ENCODE results near the gene FKBP1C.
"Not testable (repeated sequence)": the region's sequence is repeated elsewhere in the genome, so short reads cannot be mapped to it uniquely, and the experiment has no call there.

FKBP1C gene

DNA sequence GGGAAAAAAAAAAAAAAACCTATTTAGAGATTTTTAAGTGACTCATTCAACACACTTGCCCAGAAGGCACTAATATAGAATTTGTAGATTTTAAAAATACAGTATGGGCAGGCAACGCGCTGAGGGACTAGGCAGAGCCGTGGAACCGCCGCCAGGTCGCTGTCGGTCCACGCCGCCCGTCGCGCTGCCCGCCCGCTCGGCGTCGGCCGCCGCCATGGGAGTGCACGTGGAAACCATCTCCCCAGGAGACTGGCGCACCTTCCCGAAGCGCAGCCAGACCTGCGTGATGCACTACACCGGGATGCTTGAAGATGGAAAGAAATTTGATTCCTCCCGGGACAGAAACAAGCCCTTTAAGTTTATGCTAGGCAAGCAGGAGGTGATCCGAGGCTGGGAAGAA lies at the start of gene FKBP1C:
Gene FKBP1C, plus strand, starts transcription at position 127 of the 400 bp plus-strand sequence.
- in situ Hi-C loops (cut with MboI; ENCODE audit: low sequenced_read_pairs), result not testable (repeated sequence)

DNA sequence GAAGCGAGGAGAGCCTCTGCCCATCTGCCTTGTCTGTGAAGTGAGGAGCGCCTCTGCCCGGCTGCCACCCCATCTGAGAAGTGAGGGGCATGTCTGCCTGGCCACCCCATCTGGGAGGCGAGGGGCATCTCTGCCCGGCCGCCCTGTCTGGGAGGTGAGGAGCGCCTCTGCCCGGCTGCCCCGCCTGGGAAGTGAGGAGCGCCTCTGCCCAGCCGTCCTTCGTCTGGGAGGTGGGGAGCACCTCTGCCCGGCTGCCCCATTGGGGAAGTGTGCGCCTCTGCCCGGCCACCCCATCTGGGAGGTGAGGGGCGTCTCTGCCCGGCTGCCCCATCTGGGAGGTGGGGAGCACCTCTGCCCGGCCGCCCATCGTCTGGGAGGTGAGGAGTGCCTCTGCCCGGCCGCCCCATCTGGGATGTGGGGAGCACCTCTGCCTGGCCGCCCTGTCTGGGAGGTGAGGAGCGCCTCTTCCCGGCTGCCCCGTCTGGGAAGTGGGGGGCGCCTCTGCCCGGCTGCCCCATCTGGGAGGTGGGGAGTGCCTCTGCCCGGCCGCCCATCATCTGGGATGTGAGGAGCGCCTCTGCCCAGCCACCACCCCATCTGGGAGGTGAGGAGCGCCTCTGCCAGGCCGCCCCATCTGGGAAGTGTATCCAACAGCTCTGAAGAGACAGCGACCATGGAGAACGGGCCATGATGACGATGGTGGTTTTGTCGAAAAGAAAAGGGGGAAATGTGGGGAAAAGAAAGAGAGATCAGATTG lies 47.0 kb upstream of the FKBP1C start:
- in situ Hi-C loops (cut with MboI; ENCODE audit: low sequenced_read_pairs), result not testable (repeated sequence)

DNA sequence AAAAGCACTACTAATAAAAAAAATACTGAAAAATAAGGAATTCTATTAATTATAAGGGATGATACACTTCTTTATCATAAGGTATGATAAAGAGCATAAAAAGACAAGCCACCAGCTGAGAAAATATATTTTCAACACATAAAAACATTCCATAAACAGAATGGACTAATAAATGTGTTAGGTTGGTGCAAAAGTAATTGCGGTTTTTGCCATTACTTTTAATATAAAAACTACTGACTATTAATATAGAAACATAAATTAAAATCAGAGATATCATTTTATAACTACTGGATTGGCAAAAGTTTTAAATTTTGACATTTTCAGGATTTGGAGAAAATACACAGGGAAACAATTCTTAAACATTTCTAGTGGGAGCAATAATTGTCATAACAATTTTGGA lies 37.1 kb upstream of the FKBP1C start:
- in situ Hi-C loops (cut with MboI; ENCODE audit: low sequenced_read_pairs), result no loop called here

DNA sequence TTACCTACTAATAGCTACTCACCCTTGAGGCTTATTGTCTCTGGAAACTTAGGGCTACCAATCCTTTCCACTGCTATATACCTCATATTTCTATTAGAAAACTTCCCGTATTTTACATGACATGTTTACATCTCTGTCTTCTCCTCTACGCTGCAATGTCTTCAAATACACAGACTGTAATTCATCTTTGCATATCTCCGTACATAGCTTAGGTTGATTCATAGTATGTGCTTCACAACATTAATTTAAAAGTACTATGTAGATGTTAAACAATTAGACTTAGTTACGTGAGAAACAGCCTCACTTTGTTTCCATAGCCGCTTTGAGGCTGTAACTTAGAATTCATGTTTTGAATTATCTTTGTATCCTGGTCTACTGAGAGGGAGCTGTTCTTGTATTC lies 35.1 kb upstream of the FKBP1C start:
- in situ Hi-C loops (cut with MboI; ENCODE audit: low sequenced_read_pairs), result no loop called here

GRCh38 chr6:63180367-63180766 lies 30.9 kb upstream of the FKBP1C start:
- in situ Hi-C loops (cut with MboI; ENCODE audit: low sequenced_read_pairs), result no loop called here

DNA sequence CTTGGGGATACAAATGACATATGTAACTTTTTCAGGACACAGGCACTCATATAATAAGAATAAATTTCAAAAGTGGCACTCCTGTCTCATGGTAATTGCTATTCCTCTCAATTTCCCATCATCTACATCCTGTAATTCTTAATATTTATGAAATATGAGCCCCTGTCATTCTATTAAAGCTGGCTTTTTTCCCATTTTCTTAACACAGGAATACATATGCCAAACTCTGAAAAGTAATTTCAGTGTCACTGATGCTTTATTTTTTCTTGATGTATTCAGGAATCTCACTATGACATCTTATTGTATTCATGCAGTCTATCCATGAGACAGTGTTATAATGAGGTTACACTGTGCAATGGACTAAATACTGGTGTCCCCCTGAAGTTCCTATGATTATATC lies 24.3 kb upstream of the FKBP1C start:
- in situ Hi-C loops (cut with MboI; ENCODE audit: low sequenced_read_pairs), result no loop called here

DNA sequence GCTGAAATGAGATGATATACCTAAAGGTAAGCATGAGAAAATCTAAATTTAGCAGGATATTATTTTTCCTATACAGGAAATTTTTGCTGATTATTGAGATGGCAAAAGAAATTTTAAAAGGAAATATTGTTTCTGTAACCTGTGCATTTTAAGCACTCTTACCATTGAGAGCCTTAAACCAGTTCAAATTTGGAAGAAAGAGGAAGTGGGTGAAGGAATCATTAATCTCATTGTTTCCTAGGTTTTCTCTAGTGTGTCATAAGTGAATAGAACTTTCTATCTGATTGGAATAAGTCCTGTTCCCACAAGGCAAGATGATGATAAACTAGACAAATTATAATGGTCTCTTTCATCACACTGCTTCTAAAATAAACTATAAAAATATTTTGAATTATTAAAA lies 22.4 kb upstream of the FKBP1C start:
- in situ Hi-C loops (cut with MboI; ENCODE audit: low sequenced_read_pairs), result no loop called here

- in situ Hi-C loops (cut with MboI; ENCODE audit: low sequenced_read_pairs), result no loop called here
Observed at GRCh38 chr6:63193324-63193723, 17.9 kb upstream of the FKBP1C start.

DNA sequence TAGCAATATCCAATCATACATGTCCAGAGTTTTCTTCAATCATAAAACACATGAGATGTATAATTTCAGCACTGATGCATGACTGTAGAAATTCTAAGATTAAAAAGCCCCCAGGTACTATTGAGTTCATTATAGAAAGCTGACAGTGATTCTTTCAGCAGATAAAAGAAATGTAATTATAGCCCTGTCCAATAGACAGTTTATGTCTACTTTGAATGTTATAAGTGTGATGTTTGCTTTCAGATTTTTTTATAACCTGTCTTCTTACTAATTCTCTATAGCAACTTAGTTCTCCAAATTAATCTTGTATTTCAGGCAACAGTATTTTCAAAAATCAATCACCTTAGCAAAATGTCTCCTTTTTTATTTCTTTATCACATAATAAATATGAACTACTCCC lies 13.5 kb upstream of the FKBP1C start:
- in situ Hi-C loops (cut with MboI; ENCODE audit: low sequenced_read_pairs), result no loop called here

DNA sequence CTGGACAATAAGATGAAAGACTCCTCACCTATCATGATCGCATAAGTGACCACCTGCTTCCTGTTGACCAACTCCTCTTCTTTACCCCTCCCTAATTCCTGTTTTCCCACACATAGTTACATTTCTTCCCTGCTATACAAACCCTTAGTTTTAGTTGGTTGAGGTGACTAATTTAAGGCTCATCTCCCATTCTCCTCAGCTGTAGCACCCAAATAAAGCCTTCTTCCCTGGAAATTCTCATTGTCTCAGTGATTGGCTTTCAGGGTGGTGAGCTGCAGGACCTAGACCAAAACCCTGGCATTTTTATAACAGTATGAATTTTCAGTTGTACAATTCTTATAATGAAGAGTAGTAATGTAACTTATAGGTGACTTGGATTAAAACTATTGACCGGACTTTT lies 2.1 kb downstream of the FKBP1C start:
- in situ Hi-C loops (cut with MboI; ENCODE audit: low sequenced_read_pairs), result no loop called here

DNA sequence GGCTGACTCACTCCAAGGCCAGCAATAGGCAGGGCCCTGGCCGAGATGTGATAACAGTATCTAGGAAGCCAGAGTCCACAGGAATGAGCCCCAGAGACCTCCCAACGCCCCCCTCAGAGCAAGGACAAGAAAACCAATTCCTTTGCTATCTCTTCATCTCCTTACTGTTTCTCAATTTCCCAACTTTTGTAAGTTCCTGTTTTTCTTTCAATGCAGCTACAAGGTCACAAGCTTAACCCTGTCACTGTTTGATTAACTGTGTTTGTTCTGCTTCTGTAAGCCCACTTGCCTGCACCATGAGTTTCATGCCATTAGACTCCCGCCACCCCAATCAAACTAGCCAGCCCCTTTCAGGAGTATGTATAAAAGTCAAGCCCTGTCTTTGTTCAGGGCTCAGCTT lies 3.5 kb downstream of the FKBP1C start:
- in situ Hi-C loops (cut with MboI; ENCODE audit: low sequenced_read_pairs), result no loop called here

DNA sequence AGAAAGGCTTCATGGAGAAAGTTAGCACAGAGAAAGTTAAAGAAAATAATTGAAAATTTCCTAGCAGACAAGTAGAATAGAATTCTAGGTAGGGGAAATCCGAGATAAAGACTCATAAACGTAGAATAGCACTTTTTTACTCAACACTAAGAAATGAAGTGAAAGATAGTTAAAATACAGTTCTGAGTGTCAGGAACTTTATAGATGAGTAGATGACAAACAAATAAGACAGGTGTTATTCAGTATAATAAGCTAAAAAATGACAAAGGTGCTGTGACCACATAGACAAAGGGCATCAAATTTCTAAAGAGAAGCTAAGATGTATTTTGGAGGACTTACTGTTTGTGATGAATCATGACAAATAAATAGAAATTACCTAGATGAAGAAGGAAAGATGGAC lies 12.9 kb downstream of the FKBP1C start:
- in situ Hi-C loops (cut with MboI; ENCODE audit: low sequenced_read_pairs), result no loop called here

- in situ Hi-C loops (cut with MboI; ENCODE audit: low sequenced_read_pairs), result not testable (repeated sequence)
Observed at GRCh38 chr6:63225987-63226386, 14.7 kb downstream of the FKBP1C start.

DNA sequence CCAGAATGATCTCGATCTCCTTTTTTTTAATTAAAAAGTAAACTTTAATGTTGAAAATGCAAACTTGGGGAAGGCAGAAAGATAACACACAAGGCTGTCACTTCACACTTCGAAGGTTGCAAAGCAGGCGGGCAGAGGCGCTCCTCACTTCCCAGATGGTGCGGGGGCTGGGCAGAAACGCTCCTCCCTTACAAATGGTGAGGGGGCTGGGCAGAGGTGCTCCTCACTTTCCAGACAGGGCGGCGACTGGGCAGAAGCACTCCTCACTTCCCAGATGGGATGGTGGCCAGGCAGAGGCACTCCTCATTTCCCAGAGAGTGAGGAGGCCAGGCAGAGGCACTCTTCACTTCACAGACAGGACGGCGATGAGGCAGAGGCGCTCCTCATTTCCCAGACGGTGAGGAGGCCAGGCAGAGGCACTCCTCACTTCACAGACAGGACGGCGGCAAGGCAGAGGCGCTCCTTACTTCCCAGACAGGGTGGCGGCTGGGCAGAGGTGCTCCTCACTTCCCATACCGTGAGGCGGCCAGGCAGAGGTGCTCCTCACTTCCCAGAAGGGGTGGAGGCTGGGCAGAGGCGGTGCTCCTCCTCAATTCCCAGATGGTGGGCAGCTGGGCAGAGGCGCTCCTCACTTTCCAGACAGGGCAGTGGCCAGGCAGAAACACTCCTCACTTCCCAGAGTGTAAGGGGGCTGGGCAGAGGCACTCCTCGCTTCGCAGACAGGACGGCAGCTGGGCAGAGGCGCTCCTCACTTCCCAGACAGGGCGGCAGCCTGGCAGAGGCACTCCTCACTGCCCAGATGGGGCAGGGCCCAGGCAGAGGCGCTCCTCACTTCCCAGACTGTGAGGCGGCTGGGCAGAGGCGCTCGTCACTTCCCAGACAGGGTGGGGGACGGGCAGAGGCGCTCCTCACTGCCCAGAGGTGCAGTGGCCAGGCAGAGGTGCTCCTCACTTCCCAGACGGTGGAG lies 16.9 kb downstream of the FKBP1C start:
- in situ Hi-C loops (cut with MboI; ENCODE audit: low sequenced_read_pairs), result not testable (repeated sequence)

GRCh38 chr6:63230027-63230426 lies 18.8 kb downstream of the FKBP1C start:
- in situ Hi-C loops (cut with MboI; ENCODE audit: low sequenced_read_pairs), result not testable (repeated sequence)

DNA sequence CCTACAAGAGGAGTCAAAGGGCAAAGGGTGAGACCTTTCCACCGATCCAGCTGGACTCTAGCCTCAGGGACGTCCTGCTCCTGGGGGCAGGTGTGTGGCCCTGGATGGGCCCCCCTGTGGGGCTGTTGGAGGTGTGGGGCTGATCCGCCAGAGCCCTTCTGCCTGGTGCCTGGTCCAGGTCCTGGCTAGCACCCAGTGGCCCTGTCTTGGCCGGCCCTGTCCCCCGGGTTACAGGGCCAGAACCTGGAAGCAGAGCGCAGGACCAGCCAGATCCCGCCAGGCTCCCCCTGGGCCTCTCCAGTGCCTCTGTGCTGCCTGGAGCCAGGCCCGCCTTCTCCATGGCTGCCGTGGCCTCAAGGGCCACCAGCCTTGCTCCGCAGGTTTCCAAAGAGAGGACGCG lies 19.2 kb downstream of the FKBP1C start:
- in situ Hi-C loops (cut with MboI; ENCODE audit: low sequenced_read_pairs), result not testable (repeated sequence)

GRCh38 chr6:63236398-63236817 lies 25.1 kb downstream of the FKBP1C start:
- in situ Hi-C loops (cut with MboI; ENCODE audit: low sequenced_read_pairs), result no loop called here

DNA sequence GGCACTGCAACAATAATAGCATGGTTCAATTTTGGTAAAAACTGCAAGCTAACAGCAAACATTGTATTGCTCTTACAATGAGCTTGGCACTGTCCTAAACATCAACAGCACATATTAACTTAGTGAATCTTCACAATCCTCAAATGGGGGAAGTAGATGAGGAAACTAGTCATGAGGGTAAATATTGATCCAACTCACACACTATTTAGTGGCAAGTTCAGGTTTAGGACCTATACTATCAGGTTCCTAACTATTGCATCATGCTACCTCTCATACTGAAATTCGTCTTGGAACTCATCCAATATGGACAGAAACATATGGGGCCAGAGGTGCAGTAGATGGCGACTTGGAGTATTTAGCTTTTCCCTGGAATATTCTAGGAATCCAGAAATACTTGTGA lies 34.2 kb downstream of the FKBP1C start:
- in situ Hi-C loops (cut with MboI; ENCODE audit: low sequenced_read_pairs), result no loop called here

DNA sequence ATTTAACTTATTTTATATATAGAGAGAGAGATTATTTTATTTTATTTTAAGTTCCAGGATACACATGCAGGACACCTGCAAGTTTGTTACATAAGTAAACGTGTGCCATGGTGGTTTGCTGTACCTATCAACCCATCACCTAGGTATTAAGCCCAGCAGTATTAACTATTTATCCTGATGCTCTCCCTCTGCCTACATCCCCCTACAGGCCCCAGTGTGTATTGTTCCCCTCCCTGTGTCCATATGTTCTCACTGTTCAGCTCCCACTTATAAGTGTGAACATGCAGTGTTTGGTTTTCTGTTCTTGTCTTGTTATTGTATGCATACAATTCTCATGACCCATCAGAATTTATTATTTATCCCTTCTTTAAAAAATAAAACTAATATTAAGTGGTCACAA lies 34.6 kb downstream of the FKBP1C start:
- in situ Hi-C loops (cut with MboI; ENCODE audit: low sequenced_read_pairs), result no loop called here

DNA sequence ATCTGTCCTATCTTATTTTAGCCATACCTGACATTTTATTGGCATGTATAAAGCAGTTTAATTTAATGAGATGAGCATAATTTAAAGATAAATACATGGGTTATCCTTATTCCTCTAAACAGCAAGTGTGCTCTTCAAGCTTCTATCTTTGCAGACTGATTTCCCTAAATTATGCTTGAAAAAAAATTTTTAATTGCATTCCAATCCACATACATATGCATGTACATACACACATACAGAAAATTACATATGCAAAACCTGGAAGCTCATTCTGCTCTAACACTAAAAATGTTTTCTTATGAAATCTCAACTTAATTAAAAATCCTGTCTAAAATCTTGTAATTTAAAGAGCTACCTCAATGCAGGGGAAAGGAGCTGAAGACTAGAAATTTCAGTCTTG lies 35.3 kb downstream of the FKBP1C start:
- in situ Hi-C loops (cut with MboI; ENCODE audit: low sequenced_read_pairs), result no loop called here

GRCh38 chr6:63249875-63250482 lies 38.7 kb downstream of the FKBP1C start:
- in situ Hi-C loops (cut with MboI; ENCODE audit: low sequenced_read_pairs), result no loop called here

DNA sequence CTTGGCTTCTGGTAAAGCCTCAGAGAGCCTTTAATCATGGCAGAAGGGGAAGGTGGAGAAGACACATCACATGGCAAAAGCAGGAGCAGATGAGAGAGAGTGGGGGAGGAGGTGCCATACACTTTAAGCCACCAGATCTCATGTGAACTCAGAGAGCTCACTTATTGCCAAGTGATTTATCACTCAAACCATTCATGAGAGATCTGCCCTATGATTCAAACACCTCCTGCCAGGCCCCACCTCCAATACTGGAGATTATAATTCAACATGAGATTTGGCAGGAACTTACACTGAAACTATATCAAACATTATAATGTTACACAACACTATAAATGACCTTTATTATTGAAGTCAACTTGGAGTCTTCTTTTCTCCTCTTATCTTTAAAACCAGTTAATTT lies 47.9 kb downstream of the FKBP1C start:
- in situ Hi-C loops (cut with MboI; ENCODE audit: low sequenced_read_pairs), result no loop called here

Measured in hTERT RPE-1 (cell line).